ENCODE data around the gene GPR61.

The GPR61 gene, protein sequence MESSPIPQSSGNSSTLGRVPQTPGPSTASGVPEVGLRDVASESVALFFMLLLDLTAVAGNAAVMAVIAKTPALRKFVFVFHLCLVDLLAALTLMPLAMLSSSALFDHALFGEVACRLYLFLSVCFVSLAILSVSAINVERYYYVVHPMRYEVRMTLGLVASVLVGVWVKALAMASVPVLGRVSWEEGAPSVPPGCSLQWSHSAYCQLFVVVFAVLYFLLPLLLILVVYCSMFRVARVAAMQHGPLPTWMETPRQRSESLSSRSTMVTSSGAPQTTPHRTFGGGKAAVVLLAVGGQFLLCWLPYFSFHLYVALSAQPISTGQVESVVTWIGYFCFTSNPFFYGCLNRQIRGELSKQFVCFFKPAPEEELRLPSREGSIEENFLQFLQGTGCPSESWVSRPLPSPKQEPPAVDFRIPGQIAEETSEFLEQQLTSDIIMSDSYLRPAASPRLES
- total RNA-seq, result 0 to 0.42 (median 0.20) reads per million in 9 experiments

DNA sequence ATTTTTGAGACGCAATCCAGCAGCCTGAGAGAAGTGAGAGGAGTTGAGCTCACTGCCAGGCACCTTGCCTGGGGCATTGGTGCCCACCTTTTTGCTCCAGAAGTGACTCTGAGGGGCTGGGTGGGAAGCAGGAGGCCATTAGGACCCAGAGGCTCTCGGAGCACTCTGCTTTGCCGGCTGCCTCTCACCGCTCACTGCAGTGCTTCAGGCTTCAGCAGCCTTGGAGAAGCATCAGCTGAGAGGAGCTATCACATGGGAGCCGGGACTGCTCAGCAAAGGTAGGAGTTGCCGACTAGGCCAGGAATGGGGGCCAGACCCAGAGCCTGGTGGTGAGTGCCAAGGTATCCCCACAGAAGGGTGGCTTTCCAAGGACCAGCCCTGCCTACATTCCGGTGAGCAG lies at the start of gene GPR61:
Gene GPR61 (plus strand): TSS at position 197 of the 400 bp plus-strand sequence. CDS start 3,151 bp downstream, outside the sequence.
- no peak for ATAC-seq (replicated peaks)
- H3K36me3 Mint-ChIP-seq (ENCODE audit: insufficient read depth), result peaks cover 4% of the 10 kb centered on the region
- no peaks in the 10 kb centered on the region for H3K27me3 Mint-ChIP-seq
- no peak for DNase-seq
- H3K9me3 Mint-ChIP-seq, result no peaks in the 10 kb centered on the region
- no peaks in the 10 kb centered on the region for H3K4me1 Mint-ChIP-seq (ENCODE audit: low read depth in 2 of 2)
- no peak within 1 kb of the TSS for H3K27ac Mint-ChIP-seq
- H3K4me3 Mint-ChIP-seq, result no peak within 1 kb of the TSS

DNA sequence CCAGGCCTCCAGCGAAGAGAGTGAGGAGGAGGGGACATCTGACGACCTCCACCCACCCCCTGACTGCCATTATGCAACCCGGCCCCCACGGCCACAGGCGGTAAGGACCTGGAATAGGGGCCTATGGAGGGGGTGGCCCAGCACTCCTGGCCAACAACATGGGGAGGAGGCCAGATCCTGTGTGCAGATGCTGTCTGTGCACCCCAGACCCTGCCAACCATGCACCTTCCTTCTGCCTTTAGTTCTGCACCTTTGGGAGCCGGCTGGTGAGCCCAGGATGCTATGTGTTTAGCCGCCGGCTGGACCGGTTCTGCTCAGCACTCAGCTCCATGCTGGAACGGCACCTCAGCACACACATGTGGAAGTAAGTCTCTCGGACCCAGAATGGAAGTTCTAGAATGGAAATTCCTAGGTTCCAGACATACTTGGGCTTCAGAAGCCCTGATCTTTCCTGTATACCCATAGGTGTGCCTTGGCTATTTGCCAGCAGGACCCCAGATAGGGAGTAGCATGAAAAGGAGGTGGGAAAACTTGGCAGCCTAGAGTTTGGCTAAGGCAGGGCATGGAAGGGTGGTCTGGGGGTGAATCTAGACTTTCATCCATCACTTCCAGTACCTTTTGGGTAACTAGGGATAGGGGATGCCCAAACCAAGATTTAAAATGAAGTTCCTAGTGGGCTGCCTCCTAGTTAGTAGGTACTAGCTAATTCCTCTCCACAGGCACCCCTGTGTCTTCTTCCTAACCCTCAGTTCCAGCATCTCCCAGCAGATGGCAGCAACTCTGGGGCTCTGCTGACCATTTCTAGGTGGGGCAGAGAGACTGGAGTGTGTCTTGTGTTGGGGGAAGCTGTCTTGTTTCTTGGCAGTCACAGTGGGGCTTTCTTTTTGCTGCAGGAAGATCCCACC lies 49.4 kb upstream of the GPR61 start:
- Mint-ChIP-seq H3K27ac (no peak overlapping the region), H3K4me1 (ENCODE audit: low read depth in 2 of 2) (peaks cover 10 to 20% of the 10 kb centered on the region in 2 donors), H3K36me3 (ENCODE audit: insufficient read depth) (peaks cover 27% of the 10 kb centered on the region), H3K9me3 (no peaks in the 10 kb centered on the region), H3K4me3 (no peak overlapping the region), H3K27me3 (no peaks in the 10 kb centered on the region)
- peak; percentile 38 for ATAC-seq (replicated peaks)
- peak; percentile 74 to 80 (median 75) for DNase-seq

DNA sequence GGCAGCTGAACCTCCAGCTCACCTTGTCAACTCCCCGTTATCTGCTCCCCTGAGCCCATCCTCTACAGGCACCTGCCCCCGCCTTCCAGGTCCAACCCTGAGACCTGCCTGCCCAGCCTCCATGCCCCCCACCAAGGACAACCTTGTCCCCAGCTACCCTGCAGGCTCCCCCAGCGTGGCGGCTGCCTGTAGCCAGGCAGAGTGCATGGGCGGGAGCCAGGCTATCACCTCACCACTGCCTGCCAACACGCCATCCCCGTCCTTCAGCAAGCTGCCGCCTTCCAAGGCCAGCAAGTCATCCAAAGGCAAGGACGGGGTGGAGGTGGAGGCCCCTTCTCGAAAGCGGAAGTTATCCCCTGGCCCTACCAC lies 48.8 kb upstream of the GPR61 start:
- DNase-seq, result no peak
- Mint-ChIP-seq H3K4me3 (no peak overlapping the region), H3K27me3 (no peaks in the 10 kb centered on the region), H3K36me3 (ENCODE audit: insufficient read depth) (peaks cover 27% of the 10 kb centered on the region), H3K27ac (no peak overlapping the region), H3K9me3 (no peaks in the 10 kb centered on the region), H3K4me1 (ENCODE audit: low read depth in 2 of 2) (peaks cover 11 to 24% of the 10 kb centered on the region in 2 donors)
- ATAC-seq (replicated peaks), result no peak

DNA sequence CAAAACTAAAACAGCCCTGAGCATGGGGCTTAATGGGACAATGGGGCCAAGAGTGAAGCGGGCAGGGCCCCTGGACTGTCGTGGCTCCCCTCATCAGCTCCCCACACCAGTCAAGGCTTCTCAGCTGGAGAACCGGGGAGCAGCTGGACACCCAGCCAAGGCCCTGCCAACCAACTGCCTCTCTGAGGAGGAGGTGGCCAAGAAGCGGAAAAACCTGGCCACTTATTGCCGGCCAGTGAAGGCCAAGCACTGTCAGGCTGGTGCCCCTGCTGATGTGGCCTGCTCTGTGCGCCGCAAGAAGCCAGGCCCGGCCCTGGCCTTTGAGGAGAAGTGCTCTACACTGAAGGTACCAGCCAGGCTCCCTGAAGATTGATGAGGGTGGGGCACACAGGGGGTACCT lies 48.3 kb upstream of the GPR61 start:
- Mint-ChIP-seq H3K27me3 (no peaks in the 10 kb centered on the region), H3K27ac (no peak overlapping the region), H3K4me1 (ENCODE audit: low read depth in 2 of 2) (peaks cover 15 to 29% of the 10 kb centered on the region in 2 donors), H3K36me3 (ENCODE audit: insufficient read depth) (peaks cover 30% of the 10 kb centered on the region), H3K9me3 (no peaks in the 10 kb centered on the region), H3K4me3 (no peak overlapping the region)
- no peak for DNase-seq
- no peak for ATAC-seq (replicated peaks)

DNA sequence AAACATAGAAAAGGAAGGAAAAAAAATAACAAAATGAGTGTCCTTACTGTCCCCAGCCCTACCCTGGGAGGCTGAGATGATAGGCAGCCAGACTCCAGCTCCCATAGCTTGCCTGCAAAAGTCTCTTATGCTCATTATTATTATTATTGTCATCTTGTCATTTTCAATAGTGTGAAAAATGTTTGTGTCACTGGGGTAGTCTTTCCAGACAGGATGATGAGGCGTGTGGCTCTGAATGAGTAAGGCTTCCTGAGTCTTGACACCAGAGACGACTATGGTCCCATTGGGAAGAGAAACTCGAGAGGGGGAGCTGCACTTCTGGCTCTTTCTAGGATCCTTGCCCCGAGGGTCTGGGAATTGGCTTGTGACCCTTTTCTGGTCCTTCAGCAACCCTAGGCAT lies 46.9 kb upstream of the GPR61 start:
- DNase-seq, result no peak
- Mint-ChIP-seq H3K9me3 (no peaks in the 10 kb centered on the region), H3K4me3 (peak overlapping the region in 1 of 2 donors; percentile 40), H3K36me3 (ENCODE audit: insufficient read depth) (peaks cover 32% of the 10 kb centered on the region), H3K27me3 (no peaks in the 10 kb centered on the region), H3K27ac (no peak overlapping the region), H3K4me1 (ENCODE audit: low read depth in 2 of 2) (peaks cover 25 to 32% of the 10 kb centered on the region in 2 donors)
- ATAC-seq (replicated peaks), result no peak

DNA sequence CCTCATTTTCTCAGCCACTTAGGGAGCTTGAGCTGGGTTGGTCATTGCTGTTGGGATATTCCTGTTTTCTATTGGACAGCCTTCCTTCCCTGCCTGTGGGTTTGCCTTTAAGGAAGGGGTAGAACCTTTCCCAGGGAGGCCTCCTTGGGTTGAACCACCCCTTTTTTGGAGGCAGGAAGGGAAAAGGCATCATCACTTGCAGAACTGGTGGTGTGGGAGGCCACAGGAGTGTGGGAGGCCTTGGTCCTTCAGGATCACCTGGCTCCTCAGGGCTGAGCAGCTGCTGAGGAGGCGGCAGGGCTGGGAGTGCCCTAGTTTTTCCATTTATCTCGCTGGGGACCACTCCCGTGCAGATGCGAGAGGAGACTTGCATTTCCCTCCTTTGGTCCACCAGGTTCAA lies 46.4 kb upstream of the GPR61 start:
- Mint-ChIP-seq H3K9me3 (no peaks in the 10 kb centered on the region), H3K4me1 (ENCODE audit: low read depth in 2 of 2) (peaks cover 25 to 36% of the 10 kb centered on the region in 2 donors), H3K4me3 (peak overlapping the region; percentile 40 to 95)

DNA sequence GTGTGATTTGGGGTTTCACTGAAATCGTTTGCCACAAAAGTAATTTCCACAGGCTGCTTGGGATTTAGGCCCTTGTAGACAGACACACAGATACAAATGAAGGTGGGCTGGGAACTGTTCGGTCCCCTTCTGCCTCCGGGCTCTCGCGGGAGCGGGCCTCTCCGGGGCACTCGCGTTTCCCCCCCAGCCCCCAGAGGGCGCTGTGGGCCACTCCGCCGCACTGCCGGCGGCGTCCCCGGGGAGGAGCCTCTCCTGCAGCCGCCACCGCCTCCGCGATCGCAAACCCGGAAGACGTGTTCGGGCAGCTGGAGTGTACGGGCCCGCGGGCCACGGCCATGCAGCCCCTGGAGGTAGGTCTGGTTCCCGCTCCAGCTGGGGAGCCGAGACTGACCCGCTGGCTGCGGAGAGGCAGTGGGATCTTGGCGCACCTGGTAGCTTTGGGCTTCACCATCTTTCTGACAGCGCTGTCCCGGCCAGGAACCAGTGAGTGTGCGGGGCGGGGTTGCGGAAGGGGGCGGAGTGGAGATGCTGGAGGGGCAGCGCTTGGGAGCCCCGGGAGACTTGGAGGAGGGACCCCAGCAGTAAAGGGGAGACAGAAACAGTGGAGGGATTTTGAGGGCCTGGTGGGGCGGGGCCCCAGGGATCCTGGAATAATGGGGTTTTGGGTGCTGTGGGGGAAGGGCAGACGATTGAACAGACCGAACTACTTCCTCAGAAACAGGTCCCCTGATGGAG lies 45.7 kb upstream of the GPR61 start, which contains the start of gene CYB561D1:
Gene CYB561D1 (plus strand): TSS at position 290 of the 735 bp plus-strand sequence. CDS start 46 bp downstream, at position 336.
- peak; percentile 90 for ATAC-seq (replicated peaks)
- no peaks in the 10 kb centered on the region for H3K9me3 Mint-ChIP-seq
- peaks cover 26% of the 10 kb centered on the region for H3K36me3 Mint-ChIP-seq (ENCODE audit: insufficient read depth)
- H3K27ac Mint-ChIP-seq, result peak within 1 kb of the TSS; percentile 81 to 93
- H3K4me1 Mint-ChIP-seq (ENCODE audit: low read depth in 2 of 2), result peaks cover 25 to 39% of the 10 kb centered on the region in 2 donors
- peak within 1 kb of the TSS; percentile 95 for H3K4me3 Mint-ChIP-seq
- peak; percentile 88 to 90 (median 90) for DNase-seq
- no peaks in the 10 kb centered on the region for H3K27me3 Mint-ChIP-seq

More for the DNA sequence above, 46.4 kb upstream of the GPR61 start:
- Mint-ChIP-seq H3K27ac (peak overlapping the region in 1 of 2 donors; percentile 81), H3K36me3 (ENCODE audit: insufficient read depth) (peaks cover 27% of the 10 kb centered on the region), H3K27me3 (no peaks in the 10 kb centered on the region)
- ATAC-seq (replicated peaks) (no peak), DNase-seq (no peak)

DNA sequence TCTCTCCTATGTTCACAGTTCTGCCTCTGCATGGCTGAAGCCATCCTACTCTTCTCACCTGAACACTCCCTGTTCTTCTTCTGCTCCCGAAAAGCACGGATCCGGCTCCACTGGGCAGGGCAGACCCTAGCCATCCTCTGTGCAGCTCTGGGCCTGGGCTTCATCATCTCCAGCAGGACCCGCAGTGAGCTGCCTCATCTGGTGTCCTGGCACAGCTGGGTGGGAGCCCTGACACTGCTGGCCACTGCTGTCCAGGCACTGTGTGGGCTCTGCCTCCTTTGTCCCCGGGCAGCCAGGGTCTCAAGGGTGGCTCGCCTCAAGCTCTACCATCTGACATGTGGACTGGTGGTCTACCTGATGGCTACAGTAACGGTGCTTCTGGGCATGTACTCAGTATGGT lies 43.9 kb upstream of the GPR61 start:
- Mint-ChIP-seq H3K9me3 (no peaks in the 10 kb centered on the region), H3K27me3 (no peaks in the 10 kb centered on the region), H3K4me3 (peak overlapping the region; percentile 68 to 95), H3K4me1 (ENCODE audit: low read depth in 2 of 2) (peaks cover 40 to 52% of the 10 kb centered on the region in 2 donors), H3K27ac (peak overlapping the region in 1 of 2 donors; percentile 86), H3K36me3 (ENCODE audit: insufficient read depth) (peaks cover 29% of the 10 kb centered on the region)
- ATAC-seq (replicated peaks) (no peak), DNase-seq (no peak)

DNA sequence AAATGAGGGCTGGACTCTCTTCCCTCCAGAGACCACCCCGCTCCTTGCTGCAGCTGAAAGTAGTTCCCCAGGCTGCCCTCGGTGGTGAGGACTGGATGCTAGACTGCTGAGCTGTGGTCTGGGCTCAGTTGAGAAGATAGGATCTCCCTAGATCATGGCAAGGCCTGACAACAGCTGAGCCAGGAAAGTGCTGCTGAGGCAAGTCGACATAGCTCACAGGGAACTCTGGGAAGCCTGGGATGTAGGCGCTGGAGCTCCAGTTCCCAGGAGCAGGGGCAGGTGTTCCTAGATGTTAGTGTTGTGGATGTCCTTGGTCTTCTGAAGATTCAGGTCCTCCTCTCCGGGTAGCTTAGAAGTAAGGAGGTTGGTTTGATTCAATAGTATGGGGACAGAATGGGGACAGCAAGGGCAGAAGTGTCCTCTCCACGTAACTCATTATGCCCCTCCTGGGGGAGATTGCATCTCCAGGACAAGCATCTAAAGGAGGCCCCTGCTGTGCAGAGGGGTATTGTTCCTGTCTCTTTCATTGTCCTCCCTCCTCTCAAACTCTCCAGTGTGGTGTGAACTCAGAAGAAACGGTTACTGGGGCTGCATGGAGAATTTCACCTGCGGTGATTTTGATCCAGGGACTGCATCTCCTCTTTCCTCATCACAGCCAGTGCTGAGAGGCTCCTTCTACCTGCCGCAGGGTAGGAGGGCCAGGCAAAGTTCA lies 42.1 kb upstream of the GPR61 start:
- H3K4me1 Mint-ChIP-seq (ENCODE audit: low read depth in 2 of 2), result peaks cover 56 to 65% of the 10 kb centered on the region in 2 donors
- H3K4me3 Mint-ChIP-seq, result peak overlapping the region in 1 of 2 donors; percentile 27
- H3K27me3 Mint-ChIP-seq, result no peaks in the 10 kb centered on the region
- peaks cover 23% of the 10 kb centered on the region for H3K36me3 Mint-ChIP-seq (ENCODE audit: insufficient read depth)
- peak overlapping the region in 1 of 2 donors; percentile 69 for H3K27ac Mint-ChIP-seq
- DNase-seq (no peak), ATAC-seq (replicated peaks) (no peak)
- no peaks in the 10 kb centered on the region for H3K9me3 Mint-ChIP-seq

DNA sequence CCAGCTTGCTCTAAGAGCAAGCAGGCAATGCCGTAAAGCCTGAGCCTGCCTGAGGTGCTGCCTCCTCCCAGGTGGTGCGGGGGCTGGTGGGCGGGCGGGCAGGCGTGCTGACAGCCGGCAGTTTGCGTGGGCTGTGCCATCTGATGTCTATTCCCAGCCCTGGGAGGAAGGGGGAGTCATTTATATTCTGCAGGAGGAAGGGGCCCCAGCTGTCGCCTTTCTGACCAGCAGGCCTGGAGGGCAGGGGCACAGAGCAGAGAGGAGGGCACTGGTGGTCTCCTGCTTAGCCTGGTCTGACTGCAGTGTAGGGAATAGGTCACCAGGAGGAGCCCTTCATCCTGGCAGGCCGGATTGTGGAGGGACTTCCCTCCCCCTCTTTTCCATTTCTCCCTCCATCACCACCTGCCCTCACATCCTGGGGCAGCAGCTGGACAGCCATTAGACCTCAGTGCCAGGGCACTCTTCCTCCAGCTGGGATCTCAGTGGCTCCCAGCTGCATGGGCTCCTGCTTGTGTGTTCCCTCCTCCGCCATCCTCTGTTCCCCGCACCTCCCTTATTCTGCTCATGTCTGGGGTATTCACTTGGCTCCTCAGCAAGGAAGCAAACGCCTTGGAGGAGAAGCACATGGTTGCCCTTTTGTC lies 41.4 kb upstream of the GPR61 start:
- Mint-ChIP-seq H3K27ac (peak overlapping the region in 1 of 2 donors; percentile 80), H3K27me3 (no peaks in the 10 kb centered on the region), H3K4me1 (ENCODE audit: low read depth in 2 of 2) (peaks cover 62 to 70% of the 10 kb centered on the region in 2 donors), H3K4me3 (no peak overlapping the region), H3K9me3 (no peaks in the 10 kb centered on the region), H3K36me3 (ENCODE audit: insufficient read depth) (peaks cover 23% of the 10 kb centered on the region)
- ATAC-seq (replicated peaks) (no peak), DNase-seq (no peak)

DNA sequence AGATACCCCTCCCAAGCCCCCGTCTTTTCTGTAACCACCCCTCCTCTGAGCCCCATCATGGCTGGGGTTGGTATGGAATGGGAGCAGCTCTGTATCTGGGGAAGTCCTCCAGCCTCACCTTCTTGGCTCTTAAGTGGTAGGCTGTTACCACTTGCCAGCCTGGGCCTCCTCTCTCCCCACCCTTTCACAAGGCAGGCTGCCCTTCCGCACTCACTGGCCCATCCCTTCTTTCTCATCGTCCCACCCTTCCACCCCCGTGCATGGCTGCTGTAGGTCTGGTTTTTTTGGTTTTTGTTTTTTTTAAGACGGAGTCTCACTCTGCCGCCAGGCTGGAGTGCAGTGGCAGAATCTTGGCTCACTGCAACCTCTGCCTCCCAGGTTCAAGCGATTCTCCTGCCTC lies 40.6 kb upstream of the GPR61 start:
- ATAC-seq (replicated peaks), result no peak
- no peak overlapping the region for H3K4me3 Mint-ChIP-seq
- peaks cover 64 to 73% of the 10 kb centered on the region in 2 donors for H3K4me1 Mint-ChIP-seq (ENCODE audit: low read depth in 2 of 2)
- peak overlapping the region in 1 of 2 donors; percentile 80 for H3K27ac Mint-ChIP-seq
- no peaks in the 10 kb centered on the region for H3K27me3 Mint-ChIP-seq
- peaks cover 21% of the 10 kb centered on the region for H3K36me3 Mint-ChIP-seq (ENCODE audit: insufficient read depth)
- H3K9me3 Mint-ChIP-seq, result no peaks in the 10 kb centered on the region
- DNase-seq, result no peak

Measured in effector memory CD8-positive, alpha-beta T cell (primary cell).